Neural cell (in vitro differentiated cells): Measurements from ENCODE around the gene BMP7. TPM values are rescaled to one million over a fixed set of nuclear protein-coding genes. Genes with fewer than 3 reads are reported as not detected.

Source experiments
- H2AFZ ChIP-seq: fragments of 200-600, 300-800 bp; sonication (generic), shearing (Covaris generic); 2 replicates; pipeline ENCODE4 v1.6.0; 2014; ENCODE audit warnings: low read depth, mild to moderate bottlenecking, antibody characterized with exemption, low read length, moderate library complexity
- H3F3A ChIP-seq: fragments of 200-600 bp; shearing (Covaris generic); 2 replicates; pipeline ENCODE4 v1.6.1; 2016; ENCODE audit warnings: mild to moderate bottlenecking, moderate library complexity, mixed read lengths, antibody characterized with exemption, low read length; ENCODE audit not compliant: insufficient read depth, poor library complexity, severe bottlenecking
- H3K27ac ChIP-seq: fragments of 200-600, 300-800 bp; sonication (generic), shearing (Covaris generic); 2 replicates; pipeline ENCODE4 v1.5.1; 2014; ENCODE audit warnings: mild to moderate bottlenecking, low read length, moderate library complexity
- H3K27me3 ChIP-seq: fragments of 300-800, 200-600 bp; sonication (generic), shearing (Covaris generic); 2 replicates; pipeline ENCODE4 v1.6.0; 2014; ENCODE audit warnings: mild to moderate bottlenecking, low read depth, low read length, moderate library complexity; ENCODE audit not compliant: insufficient read depth
- H3K36me3 ChIP-seq: fragments of 300-800, 200-600 bp; sonication (generic), shearing (Covaris generic); 2 replicates; pipeline ENCODE4 v1.5.1; 2014; ENCODE audit warnings: mild to moderate bottlenecking, antibody characterized with exemption, low read length, moderate library complexity; ENCODE audit not compliant: insufficient read depth
- H3K4me2 ChIP-seq: fragments of 300-800, 200-600 bp; sonication (generic), shearing (Covaris generic); 2 replicates; pipeline ENCODE4 v1.6.0; 2014; ENCODE audit warnings: mild to moderate bottlenecking, low read length
- H3K4me3 ChIP-seq: fragments of 300-800, 200-600 bp; sonication (generic), shearing (Covaris generic); 2 replicates; pipeline ENCODE4 v1.5.1; 2014; ENCODE audit warnings: mild to moderate bottlenecking, low read length, moderate library complexity
- H3K79me2 ChIP-seq: fragments of 200-600 bp; shearing (Covaris generic); replicated peaks from 2 replicates; pipeline ENCODE4 v1.6.0; 2014; ENCODE audit warnings: mild to moderate bottlenecking, low read length, moderate library complexity; ENCODE audit not compliant: insufficient read depth
- H3K9ac ChIP-seq: fragments of 300-800, 200-600 bp; sonication (generic), shearing (Covaris generic); 2 replicates; pipeline ENCODE4 v1.6.1; 2016; ENCODE audit warnings: mild to moderate bottlenecking, low read length, mixed read lengths
- H3K9me2 ChIP-seq: fragments of 200-600 bp; shearing (Covaris generic); 2 replicates; pipeline ENCODE4 v1.6.1; 2016; ENCODE audit warnings: mild to moderate bottlenecking, low read length, mixed read lengths; ENCODE audit not compliant: insufficient read depth
- H3K9me3 ChIP-seq: fragments of 200-600, 300-800 bp; sonication (generic), shearing (Covaris generic); 2 replicates; pipeline ENCODE4 v1.6.1; 2016; ENCODE audit warnings: mild to moderate bottlenecking, mixed run types, low read length, moderate library complexity, mixed read lengths
- H4K20me1 ChIP-seq: fragments of 200-600 bp; shearing (Covaris generic); 2 replicates; pipeline ENCODE4 v1.6.1; 2016; ENCODE audit warnings: mild to moderate bottlenecking, mixed run types; ENCODE audit not compliant: insufficient read depth
- CTCF ChIP-seq: fragments of 450-650 bp; IDR thresholded peaks from 2 replicates; pipeline ENCODE4 v1.5.1; 2014; ENCODE audit warnings: antibody characterized with exemption, mild to moderate bottlenecking, moderate library complexity; ENCODE audit not compliant: poor library complexity, severe bottlenecking
- EP300 ChIP-seq: fragments of 450-650 bp; conservative IDR thresholded peaks from 2 replicates; pipeline ENCODE4 v1.6.1; 2014; ENCODE audit warnings: antibody characterized with exemption, mild to moderate bottlenecking, moderate library complexity; ENCODE audit not compliant: poor library complexity, severe bottlenecking
- EZH2 ChIP-seq: fragments of 200-600, 300-800 bp; shearing (Covaris generic), sonication (generic); IDR thresholded peaks from 2 replicates; pipeline ENCODE4 v1.6.1; 2014; ENCODE audit warnings: antibody characterized with exemption, low read length, borderline replicate concordance, mild to moderate bottlenecking; ENCODE audit not compliant: insufficient read depth, poor library complexity, severe bottlenecking
- POLR2AphosphoS5 ChIP-seq: IDR thresholded peaks from 2 replicates; pipeline ENCODE4 v1.6.1; 2012
- RAD21 ChIP-seq: fragments of 450-650 bp; conservative IDR thresholded peaks from 2 replicates; pipeline ENCODE4 v1.6.1; 2014; ENCODE audit warnings: antibody characterized with exemption, mild to moderate bottlenecking, moderate library complexity
- REST ChIP-seq: IDR thresholded peaks from 2 replicates; pipeline ENCODE4 v1.6.1; 2012; ENCODE audit warnings: borderline replicate concordance
- SMC3 ChIP-seq: fragments of 450-650 bp; conservative IDR thresholded peaks from 2 replicates; pipeline ENCODE4 v1.6.1; 2014; ENCODE audit warnings: antibody characterized with exemption, mild to moderate bottlenecking, moderate library complexity; ENCODE audit not compliant: poor library complexity
- TAF1 ChIP-seq: IDR thresholded peaks from 2 replicates; pipeline ENCODE4 v1.6.1; 2012; ENCODE audit warnings: low read depth
- polyA plus RNA-seq: library from polyadenylated mRNA; depleted of rRNA; stranded (reverse); fragments of >200 nt; gene quantifications from 2 replicates; pipeline ENCODE4 v1.2.3, GENCODE V29; 2014

The BMP7 gene
- polyA plus RNA-seq, 1 donor from 2014 or later = 3.6 TPM

GRCh38 chr20:57212534-57213276, 53.7 kb downstream of the BMP7 start:
- no peaks in the 10 kb centered on the region for H3K9me3 ChIP-seq
- H3K9ac ChIP-seq = no peak overlapping the region
- H3K4me2 ChIP-seq = no peak overlapping the region
- no peak overlapping the region for H2AFZ ChIP-seq
- no peaks in the 10 kb centered on the region for H3K36me3 ChIP-seq
- H3K27ac ChIP-seq = no peak overlapping the region
- no peaks in the 10 kb centered on the region for H3K27me3 ChIP-seq
- no peaks in the 10 kb centered on the region for H3K9me2 ChIP-seq
- H3K79me2 ChIP-seq = no peaks in the 10 kb centered on the region
- no peak overlapping the region for H3K4me3 ChIP-seq
- TF ChIP-seq SMC3 (no peak), POLR2AphosphoS5 (no peak), REST (peak; percentile 29)
- no peaks in the 10 kb centered on the region for H4K20me1 ChIP-seq
- H3F3A ChIP-seq = no peaks in the 10 kb centered on the region

GRCh38 chr20:57211908-57212533, 54.4 kb downstream of the BMP7 start:
- H3K79me2 ChIP-seq = no peaks in the 10 kb centered on the region
- H3K4me2 ChIP-seq = no peak overlapping the region
- no peaks in the 10 kb centered on the region for H3K9me3 ChIP-seq
- no peaks in the 10 kb centered on the region for H4K20me1 ChIP-seq
- H3K27me3 ChIP-seq = no peaks in the 10 kb centered on the region
- no peak overlapping the region for H3K27ac ChIP-seq
- H3F3A ChIP-seq = no peaks in the 10 kb centered on the region
- no peaks in the 10 kb centered on the region for H3K36me3 ChIP-seq
- H3K9me2 ChIP-seq = no peaks in the 10 kb centered on the region
- no peak for TF ChIP-seq EZH2
- TF ChIP-seq TAF1 = no peak
- no peak for TF ChIP-seq CTCF
- TF ChIP-seq POLR2AphosphoS5 = no peak
- no peak overlapping the region for H3K9ac ChIP-seq
- H3K4me3 ChIP-seq = no peak overlapping the region
- no peak overlapping the region for H2AFZ ChIP-seq

- H3K27me3 ChIP-seq = no peaks in the 10 kb centered on the region
- TF ChIP-seq EZH2 (no peak), RAD21 (no peak), EP300 (no peak)
- no peaks in the 10 kb centered on the region for H3K79me2 ChIP-seq
- no peak overlapping the region for H3K4me3 ChIP-seq
- no peaks in the 10 kb centered on the region for H3F3A ChIP-seq
- no peak overlapping the region for H3K27ac ChIP-seq
- H3K4me2 ChIP-seq = no peak overlapping the region
- H3K36me3 ChIP-seq = no peaks in the 10 kb centered on the region
- no peak overlapping the region for H2AFZ ChIP-seq
- no peaks in the 10 kb centered on the region for H3K9me3 ChIP-seq
- no peaks in the 10 kb centered on the region for H3K9me2 ChIP-seq
- no peaks in the 10 kb centered on the region for H4K20me1 ChIP-seq
- H3K9ac ChIP-seq = no peak overlapping the region
Measured at GRCh38 chr20:57211406-57211805, 55.0 kb downstream of the BMP7 start.
